Measurements from ENCODE around the gene OCEL1.

The OCEL1 gene

GRCh38 chr19:17240062-17240752 is 14.2 kb downstream of the OCEL1 start:
- DNase-seq (ENCODE audit: low read depth in 3 of 3) = no peak

DNA sequence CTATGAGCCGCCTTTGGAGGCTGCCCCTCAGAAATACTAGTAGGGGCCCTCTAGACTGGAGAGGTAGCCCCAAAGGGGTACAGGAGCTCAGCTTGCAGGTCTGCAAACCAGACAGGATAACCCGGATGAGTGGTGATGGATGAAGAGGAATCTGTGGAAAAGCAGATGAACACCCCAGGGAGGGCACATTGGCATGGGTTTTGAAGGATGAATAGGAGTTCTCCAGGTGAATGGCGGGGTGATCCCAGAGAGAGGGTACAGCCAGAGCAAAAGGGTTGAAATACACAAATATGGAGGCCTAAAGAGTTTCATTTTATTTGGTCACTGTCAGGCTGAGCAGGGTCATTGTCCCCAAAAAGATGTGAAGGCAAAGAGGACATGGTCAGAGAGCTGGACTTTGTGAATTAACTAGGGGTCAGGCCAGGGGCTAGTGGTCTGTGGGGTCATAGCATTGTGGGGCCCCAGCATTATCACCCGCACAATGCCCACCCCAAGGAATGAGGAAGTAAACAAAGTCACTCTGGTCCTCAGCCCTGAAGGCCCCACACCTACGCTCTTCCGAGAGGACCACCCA is 14.9 kb downstream of the OCEL1 start:
- no peak for DNase-seq (ENCODE audit: low read depth in 3 of 3)

- DNase-seq (ENCODE audit: low read depth in 3 of 3) = no peak
Observed at GRCh38 chr19:17242431-17243208, 16.6 kb downstream of the OCEL1 start.

GRCh38 chr19:17243211-17243829 is 17.3 kb downstream of the OCEL1 start:
- no peak for DNase-seq (ENCODE audit: low read depth in 3 of 3)

GRCh38 chr19:17243830-17244617 is 18.0 kb downstream of the OCEL1 start:
- DNase-seq (ENCODE audit: low read depth in 3 of 3) = no peak

DNA sequence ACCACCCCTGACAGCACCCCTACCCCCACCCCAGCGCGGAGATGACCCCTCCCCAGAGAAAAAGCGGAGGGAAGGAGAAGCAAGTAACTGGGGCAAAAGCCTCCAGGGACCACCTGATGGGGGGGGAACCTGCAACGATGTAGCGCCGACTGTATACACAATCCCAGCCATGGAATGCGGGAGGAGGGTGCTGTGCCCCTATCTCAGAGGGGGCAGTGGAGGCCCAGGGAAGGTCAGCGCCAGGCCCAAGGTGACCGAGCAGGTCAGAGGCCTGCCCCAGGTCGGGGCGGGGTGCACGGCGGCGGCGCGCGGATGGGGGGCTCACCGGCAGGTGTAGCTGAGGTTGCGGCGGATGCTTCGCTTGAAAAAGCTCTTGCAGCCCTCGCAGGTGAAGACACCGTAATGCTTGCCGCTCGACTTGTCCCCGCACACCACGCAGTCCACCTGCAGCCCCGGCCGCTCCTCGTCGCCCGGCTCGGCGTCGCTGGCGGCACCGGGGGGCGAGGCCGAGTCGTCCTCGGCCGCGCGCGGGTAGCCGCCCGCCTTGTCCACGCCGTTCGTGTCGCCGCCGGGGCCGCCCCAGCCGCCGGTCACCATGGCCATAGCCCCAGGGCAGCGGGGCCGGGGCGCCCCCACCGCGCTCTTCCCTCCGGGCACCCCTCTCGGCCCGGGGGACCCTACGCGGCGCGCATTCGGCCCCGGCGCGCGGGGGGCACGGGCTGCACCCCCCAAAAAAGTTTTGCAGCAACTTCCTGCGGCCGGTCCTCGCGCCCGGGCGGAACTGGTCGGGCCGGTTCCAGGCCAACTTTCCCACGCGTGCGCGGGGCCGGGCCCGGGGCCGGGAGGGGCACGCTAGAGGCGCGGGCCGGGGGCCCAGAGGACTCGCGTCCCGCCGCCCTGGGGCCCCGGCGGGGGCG is 18.9 kb downstream of the OCEL1 start:
- no peak for DNase-seq (ENCODE audit: low read depth in 3 of 3)

DNA sequence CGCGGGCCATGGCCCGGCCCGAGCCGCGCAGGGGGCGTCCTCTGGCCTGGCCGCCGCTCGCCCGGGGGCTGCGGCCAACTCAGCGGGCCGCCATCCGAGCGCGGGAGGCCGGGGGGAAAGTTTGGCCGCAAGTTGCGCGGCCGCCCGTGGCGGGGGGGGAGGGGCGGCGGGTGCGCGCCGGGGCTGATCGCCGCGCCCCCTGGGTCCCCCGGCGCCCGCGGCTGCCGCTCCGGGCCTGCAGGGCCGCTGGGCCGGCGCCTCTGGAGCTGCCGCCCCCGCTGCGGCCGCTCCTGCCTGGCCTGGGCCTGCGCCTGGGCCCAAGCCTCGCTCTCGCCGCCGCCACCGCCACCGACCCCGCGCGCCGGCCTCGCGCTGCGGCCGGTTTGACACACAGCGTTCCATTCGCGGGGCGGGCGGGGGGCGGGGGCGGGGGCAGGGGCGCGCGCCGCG is 19.5 kb downstream of the OCEL1 start, which contains the start of gene NR2F6:
Gene NR2F6, minus strand, starts transcription at position 385 of the 450 bp plus-strand sequence. CDS start 699 bp downstream, outside the sequence.
- no peak for DNase-seq (ENCODE audit: low read depth in 3 of 3)

GRCh38 chr19:17246681-17247425 is 20.8 kb downstream of the OCEL1 start:
- DNase-seq (ENCODE audit: low read depth in 3 of 3) = no peak

DNA sequence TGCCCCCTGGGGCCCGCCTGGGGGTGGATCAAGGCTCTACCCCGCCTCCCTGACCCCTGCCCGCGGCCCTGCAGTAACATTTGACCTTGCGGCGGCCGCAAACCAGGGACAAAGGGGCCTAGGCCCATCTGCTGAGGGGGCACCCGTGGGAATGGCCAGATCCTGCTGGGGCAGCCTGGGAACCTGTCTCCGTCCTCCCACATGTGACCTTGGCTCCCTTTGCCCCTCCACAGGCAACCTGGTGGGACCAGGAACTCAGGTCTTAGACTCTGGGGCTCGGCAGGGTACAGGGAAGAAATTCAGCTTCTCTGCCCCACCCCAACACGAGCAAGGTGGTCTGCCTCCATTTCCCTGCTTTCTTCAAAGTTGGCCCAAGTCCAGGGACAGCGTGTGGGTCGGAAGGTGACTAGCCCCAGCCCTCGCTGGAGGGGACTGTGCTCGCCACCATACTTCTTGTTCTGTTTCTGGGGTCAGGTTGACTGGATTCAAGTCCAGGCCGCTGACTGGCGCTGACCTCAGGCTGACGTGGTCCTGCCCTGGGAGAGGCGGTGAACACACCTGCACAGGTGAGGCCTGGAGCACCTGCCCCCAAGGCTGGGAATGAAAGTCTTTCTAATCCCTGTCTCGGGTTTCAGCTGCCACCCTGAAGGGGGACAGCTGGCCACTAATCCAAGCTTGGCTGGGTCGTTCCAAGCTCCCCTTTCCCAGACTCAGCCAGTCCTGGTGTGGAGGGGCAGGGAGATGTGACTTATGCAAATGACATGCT is 22.2 kb downstream of the OCEL1 start:
- DNase-seq (ENCODE audit: low read depth in 3 of 3) = no peak

DNA sequence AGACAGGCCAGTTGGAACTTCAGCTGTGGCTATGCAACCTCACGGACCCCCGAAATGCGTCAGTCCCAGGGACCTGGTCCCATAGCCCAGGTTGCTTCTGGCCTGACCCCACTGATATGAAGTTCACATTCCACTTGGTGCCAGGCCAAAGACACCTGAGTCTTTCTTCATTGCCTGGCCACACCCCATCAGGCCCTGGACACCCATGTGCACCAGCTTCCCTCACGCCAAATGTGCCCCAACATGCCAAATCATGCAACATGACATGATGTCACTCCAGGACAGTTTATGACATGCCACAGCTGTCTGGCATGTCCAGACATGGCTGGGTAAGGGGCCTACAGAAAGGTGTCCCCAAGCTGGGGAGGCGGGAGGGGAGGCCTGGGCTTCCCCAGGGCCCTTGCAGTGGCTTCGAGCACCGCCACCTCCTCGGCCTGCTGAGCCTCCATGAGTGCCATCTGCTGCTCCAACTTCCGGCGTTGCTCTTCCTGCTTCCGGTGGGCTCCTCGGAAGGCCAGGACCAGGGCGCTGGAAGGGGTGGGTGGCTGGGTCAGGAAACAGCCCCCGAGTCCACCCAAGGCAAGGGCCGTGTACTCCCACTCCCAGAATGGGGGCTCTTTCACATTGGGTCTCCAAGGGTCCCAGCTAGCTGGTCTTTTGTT is 24.0 kb downstream of the OCEL1 start:
- DNase-seq (ENCODE audit: low read depth in 3 of 3) = no peak

GRCh38 chr19:17254636-17255035 is 28.6 kb downstream of the OCEL1 start:
- DNase-seq (ENCODE audit: low read depth in 3 of 3) = no peak

GRCh38 chr19:17255150-17255621 is 29.2 kb downstream of the OCEL1 start:
- no peak for DNase-seq (ENCODE audit: low read depth in 3 of 3)

GRCh38 chr19:17256130-17256529 is 30.1 kb downstream of the OCEL1 start:
- no peak for DNase-seq (ENCODE audit: low read depth in 3 of 3)

GRCh38 chr19:17259118-17259780 is 33.2 kb downstream of the OCEL1 start:
- no peak for DNase-seq (ENCODE audit: low read depth in 3 of 3)

GRCh38 chr19:17259934-17260333 is 33.9 kb downstream of the OCEL1 start:
- no peak for DNase-seq (ENCODE audit: low read depth in 3 of 3)

DNA sequence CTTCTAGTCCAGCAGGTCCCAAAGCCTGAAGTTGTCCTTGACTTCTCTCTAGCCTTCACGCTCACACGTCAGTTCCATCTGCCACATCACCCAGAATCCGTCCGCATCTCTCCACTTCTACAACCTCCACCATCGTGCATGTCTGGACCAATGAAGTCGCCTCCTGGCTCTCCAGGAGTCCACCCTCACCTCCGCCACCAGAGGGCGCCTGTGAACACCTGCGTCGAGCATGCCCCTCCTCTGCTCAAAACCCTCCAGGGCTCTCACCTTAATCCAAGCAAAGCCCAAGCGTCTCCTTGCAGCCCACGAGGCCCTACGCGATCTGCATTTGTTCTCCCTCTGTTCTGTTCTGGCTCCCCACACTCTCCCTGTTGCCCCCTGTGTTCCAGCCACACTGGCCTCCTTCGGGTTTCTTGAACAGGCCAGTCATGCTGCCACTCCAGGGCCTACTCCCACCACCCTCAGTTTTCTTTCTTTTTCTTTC is 34.9 kb downstream of the OCEL1 start:
- peak; percentile 85 to 88 (median 86) for DNase-seq (ENCODE audit: low read depth in 3 of 3)

DNA sequence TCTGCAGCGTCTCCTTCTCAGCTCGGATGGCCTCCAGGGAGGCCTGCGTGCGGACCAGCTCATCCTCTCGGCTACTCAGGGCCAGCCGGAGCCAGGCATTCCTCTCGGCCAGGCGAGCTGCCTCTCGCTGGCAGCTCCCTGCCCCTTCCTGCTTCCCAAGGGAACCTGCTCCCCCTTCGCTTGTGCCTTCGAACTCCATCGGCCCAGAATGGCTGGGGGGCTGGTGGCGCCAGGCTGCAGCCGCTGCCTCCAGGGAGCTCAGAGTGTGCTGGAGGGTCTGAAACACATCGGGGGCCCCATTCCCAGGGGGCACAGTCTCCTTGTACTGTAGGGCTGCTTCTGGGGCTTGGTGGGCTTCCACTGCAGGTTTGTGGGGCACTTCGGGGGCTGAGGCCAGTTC is 36.5 kb downstream of the OCEL1 start:
- DNase-seq (ENCODE audit: low read depth in 3 of 3) = no peak

Data from stimulated activated CD4-positive, alpha-beta T cell treated with anti-CD3 and anti-CD28 coated beads, TNF-alpha, amount 100 ng/mL, for 48 hours (primary cell).